Activated T-helper 17 cell treated with anti-CD3 and anti-CD28 coated beads, Interleukin-2, amount 50 U/mL, for 72 hours (primary cell): ENCODE measurements around the gene REX1BD. TPM values are rescaled to one million over a fixed set of nuclear protein-coding genes. Genes with fewer than 3 reads are reported as not detected.
A peak's percentile ranks its signal among the peaks of the same experiment; 100 is the strongest.
"Not testable (repeated sequence)": the region's sequence is repeated elsewhere in the genome, so short reads cannot be mapped to it uniquely, and the experiment has no call there.

Source experiments
- ATAC-seq: fragments of 150-1000 bp; cut with Tn5 transposase; replicated peaks from 2 replicates; pipeline ENCODE4 v1.10.0; 2021; ENCODE audit warnings: mild to moderate bottlenecking, moderate library complexity
- H3K27ac Mint-ChIP-seq: one replicate; pipeline ENCODE4 v1.8.0; 2022; ENCODE audit warnings: mixed read lengths
- H3K27me3 Mint-ChIP-seq: one replicate; pipeline ENCODE4 v1.8.0; 2022; ENCODE audit warnings: mixed read lengths
- H3K36me3 Mint-ChIP-seq: one replicate; pipeline ENCODE4 v1.8.0; 2022; ENCODE audit warnings: low read depth, mild to moderate bottlenecking, mixed read lengths
- H3K4me1 Mint-ChIP-seq: one replicate; pipeline ENCODE4 v1.8.0; 2022; ENCODE audit warnings: mixed read lengths
- H3K4me3 Mint-ChIP-seq: one replicate; pipeline ENCODE4 v1.8.0; 2022; ENCODE audit warnings: mild to moderate bottlenecking, mixed read lengths
- H3K9me3 Mint-ChIP-seq: one replicate; pipeline ENCODE4 v1.8.0; 2022; ENCODE audit warnings: mixed read lengths
- total RNA-seq, 2 donors: library from RNA; stranded (reverse); gene quantifications; one replicate each; pipeline ENCODE4 v1.2.3, GENCODE V29; 2022

The REX1BD gene
- 10 to 100 TPM; 36.3 to 46.6 TPM for total RNA-seq

DNA sequence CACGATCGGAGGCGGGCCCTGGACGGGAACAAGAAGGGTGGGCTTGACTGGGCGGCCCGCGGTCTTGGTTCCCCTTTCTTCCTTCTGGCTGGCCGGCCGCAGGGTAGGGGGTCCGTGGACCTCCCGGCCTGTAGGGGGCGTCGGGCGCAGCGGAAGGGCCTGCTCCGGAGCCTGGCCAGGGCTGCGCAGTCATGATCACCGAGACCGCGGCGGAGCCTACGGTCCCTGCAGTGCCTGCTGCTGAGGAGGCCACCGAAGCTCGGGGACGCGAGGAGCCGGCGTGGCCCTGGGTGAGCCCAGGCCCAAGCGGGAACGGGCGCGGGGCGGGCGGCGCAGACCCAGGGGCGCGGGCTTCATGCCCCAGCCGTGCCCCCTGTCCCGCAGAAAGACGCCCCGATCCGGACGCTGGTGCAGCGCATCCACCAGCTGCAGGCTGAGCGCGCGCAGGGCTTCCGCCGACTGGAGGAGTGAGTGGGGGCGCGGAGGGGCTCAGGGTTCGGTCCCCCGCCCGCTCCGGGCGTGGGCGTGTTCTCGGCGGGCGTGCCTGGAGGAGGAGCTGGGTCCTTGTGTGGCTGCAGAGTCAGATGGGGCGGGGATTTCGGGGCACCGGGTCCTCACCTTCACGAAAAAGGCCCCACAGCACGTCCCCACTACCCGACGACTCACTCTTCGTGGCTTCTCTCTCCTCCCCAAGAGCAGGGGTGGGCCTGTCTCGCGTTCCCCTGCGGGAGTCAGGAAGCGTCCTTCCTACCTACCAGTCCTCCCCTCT, at the start of gene REX1BD:
Gene REX1BD (plus strand): TSS at position 188 of the 769 bp plus-strand sequence. CDS start 4 bp downstream, at position 192.
- Mint-ChIP-seq H3K36me3 (peaks cover 25% of the 10 kb centered on the region), H3K27ac (peak within 1 kb of the TSS; percentile 93), H3K9me3 (no peaks in the 10 kb centered on the region), H3K4me3 (peak within 1 kb of the TSS; percentile 91), H3K4me1 (peaks cover 10% of the 10 kb centered on the region), H3K27me3 (no peaks in the 10 kb centered on the region)
- peak; percentile 88 for ATAC-seq

GRCh38 chr19:18539372-18539771, 49.2 kb upstream of the REX1BD start:
- Mint-ChIP-seq H3K4me1 (peaks cover 6% of the 10 kb centered on the region), H3K4me3 (no peak overlapping the region), H3K36me3 (peaks cover 89% of the 10 kb centered on the region), H3K9me3 (no peaks in the 10 kb centered on the region), H3K27me3 (no peaks in the 10 kb centered on the region), H3K27ac (no peak overlapping the region)
- ATAC-seq: no peak

DNA sequence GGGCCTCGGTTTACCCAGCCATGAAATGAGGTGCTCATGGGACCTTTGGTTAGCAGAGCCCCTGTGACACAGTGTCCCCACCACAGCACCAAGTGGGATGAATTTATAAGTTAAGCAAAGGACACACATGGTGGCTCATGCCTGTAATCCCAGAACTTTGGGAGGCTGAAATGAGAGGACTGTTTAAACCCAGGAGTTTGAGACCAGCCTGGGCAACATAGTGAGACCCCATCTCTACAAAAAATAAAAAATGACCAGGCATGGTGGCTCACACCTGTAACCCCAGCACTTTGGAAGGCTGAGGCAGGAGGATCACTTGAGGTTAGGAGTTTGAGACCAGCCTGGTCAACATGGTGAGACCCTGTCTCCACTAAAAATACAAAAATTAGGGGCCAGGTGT, 48.4 kb upstream of the REX1BD start:
- H3K36me3 Mint-ChIP-seq: peaks cover 80% of the 10 kb centered on the region
- H3K9me3 Mint-ChIP-seq, ATAC-seq, H3K27me3 Mint-ChIP-seq, H3K4me3 Mint-ChIP-seq, H3K4me1 Mint-ChIP-seq, H3K27ac Mint-ChIP-seq: not testable (repeated sequence)

DNA sequence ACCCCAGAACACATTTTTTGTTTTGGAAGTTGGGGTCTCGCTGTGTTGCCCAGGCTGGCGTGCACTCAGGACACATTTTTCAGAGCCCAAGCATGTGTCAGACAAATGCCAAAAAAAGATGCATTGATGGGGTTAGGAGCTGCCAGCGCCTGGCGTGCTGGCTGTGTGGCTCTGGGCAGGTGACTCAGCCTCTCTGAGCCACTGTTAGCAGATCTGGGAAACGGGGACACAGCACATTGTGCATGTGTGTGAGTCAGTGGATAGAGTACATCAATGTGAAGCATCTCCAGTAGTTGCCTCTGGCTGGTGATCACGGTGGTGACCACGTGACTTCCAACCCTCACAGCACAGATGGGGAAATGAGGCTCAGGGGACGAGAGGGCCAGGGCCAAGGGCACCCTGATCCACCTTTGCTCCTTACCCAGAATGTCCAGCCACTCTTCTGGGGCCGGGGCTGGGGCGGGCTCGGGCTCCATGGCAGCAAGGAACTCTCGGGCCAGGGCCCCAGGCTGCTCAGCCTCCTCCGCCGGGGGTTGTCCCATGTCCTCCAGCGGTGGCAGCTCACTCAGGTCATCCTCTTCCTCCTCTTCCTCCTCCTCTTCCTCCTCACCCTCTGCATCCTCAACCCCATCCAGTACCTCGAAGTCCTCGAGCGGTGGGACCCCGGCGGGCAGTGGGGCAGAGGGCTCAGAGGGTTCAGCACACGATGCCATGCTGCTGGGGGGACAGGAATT, 47.2 kb upstream of the REX1BD start:
- Mint-ChIP-seq H3K36me3 (peaks cover 68% of the 10 kb centered on the region), H3K9me3 (no peaks in the 10 kb centered on the region), H3K27ac (peak overlapping the region; percentile 98), H3K4me1 (peaks cover 6% of the 10 kb centered on the region), H3K4me3 (peak overlapping the region; percentile 92), H3K27me3 (no peaks in the 10 kb centered on the region)
- peak; percentile 68 for ATAC-seq

GRCh38 chr19:18541992-18542940, 46.3 kb upstream of the REX1BD start:
- Mint-ChIP-seq H3K36me3 (peaks cover 60% of the 10 kb centered on the region), H3K27ac (peak overlapping the region; percentile 98), H3K4me3 (peak overlapping the region; percentile 92), H3K9me3 (no peaks in the 10 kb centered on the region), H3K4me1 (peaks cover 6% of the 10 kb centered on the region), H3K27me3 (no peaks in the 10 kb centered on the region)
- ATAC-seq: no peak

- peak; percentile 90 for ATAC-seq
Measured at GRCh38 chr19:18542941-18543813, 45.4 kb upstream of the REX1BD start, which contains the start of gene FKBP8. FKBP8 (minus strand) TSS chr19:18543573; CDS start chr19:18541970, 1,603 bp downstream.

GRCh38 chr19:18543814-18544475, 44.7 kb upstream of the REX1BD start:
- Mint-ChIP-seq H3K4me1 (peaks cover 6% of the 10 kb centered on the region), H3K27ac (peak overlapping the region; percentile 97), H3K4me3 (peak overlapping the region; percentile 96), H3K36me3 (peaks cover 43% of the 10 kb centered on the region), H3K27me3 (no peaks in the 10 kb centered on the region), H3K9me3 (no peaks in the 10 kb centered on the region)
- ATAC-seq: peak; percentile 89

More at GRCh38 chr19:18542941-18543813, 45.4 kb upstream of the REX1BD start, which contains the start of gene FKBP8:
- no peaks in the 10 kb centered on the region for H3K27me3 Mint-ChIP-seq
- H3K27ac Mint-ChIP-seq: peak within 1 kb of the TSS; percentile 98
- H3K9me3 Mint-ChIP-seq: no peaks in the 10 kb centered on the region
- H3K4me3 Mint-ChIP-seq: peak within 1 kb of the TSS; percentile 96
- peaks cover 50% of the 10 kb centered on the region for H3K36me3 Mint-ChIP-seq
- H3K4me1 Mint-ChIP-seq: peaks cover 6% of the 10 kb centered on the region

DNA sequence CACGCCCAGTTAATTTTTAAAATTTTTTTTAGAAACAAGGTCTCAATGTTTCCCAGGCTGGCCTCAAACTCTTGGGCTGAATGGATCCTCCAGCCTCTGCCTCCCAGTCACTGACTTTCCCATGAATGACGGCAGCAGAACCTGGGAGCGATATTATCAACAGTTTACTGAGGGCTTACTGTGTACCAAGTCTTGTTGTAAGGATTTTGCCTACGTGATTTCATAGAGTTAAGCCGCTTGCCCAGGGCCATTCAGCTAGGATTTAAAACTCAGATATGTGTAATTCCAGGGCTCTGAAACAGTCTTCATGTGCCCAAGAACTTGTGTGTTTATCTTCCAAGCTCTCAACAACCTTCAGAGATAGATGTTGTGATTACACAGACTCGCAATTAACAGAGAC, 37.0 kb upstream of the REX1BD start:
- no peak overlapping the region for H3K4me3 Mint-ChIP-seq
- H3K4me1 Mint-ChIP-seq: no peaks in the 10 kb centered on the region
- no peak for ATAC-seq
- no peaks in the 10 kb centered on the region for H3K27me3 Mint-ChIP-seq
- H3K36me3 Mint-ChIP-seq: no peaks in the 10 kb centered on the region
- no peak overlapping the region for H3K27ac Mint-ChIP-seq
- no peaks in the 10 kb centered on the region for H3K9me3 Mint-ChIP-seq

GRCh38 chr19:18557411-18558201, 31.0 kb upstream of the REX1BD start, which contains the start of gene KXD1:
KXD1 (plus strand) TSS chr19:18557870; CDS start chr19:18562057, 4,187 bp downstream.
- Mint-ChIP-seq H3K27me3 (no peaks in the 10 kb centered on the region), H3K36me3 (peaks cover 48% of the 10 kb centered on the region), H3K4me1 (peaks cover 5% of the 10 kb centered on the region), H3K27ac (peak within 1 kb of the TSS; percentile 98), H3K4me3 (peak within 1 kb of the TSS; percentile 98), H3K9me3 (no peaks in the 10 kb centered on the region)
- peak; percentile 98 for ATAC-seq

GRCh38 chr19:18558202-18558555, 30.4 kb upstream of the REX1BD start:
- H3K27me3 Mint-ChIP-seq: no peaks in the 10 kb centered on the region
- H3K36me3 Mint-ChIP-seq: peaks cover 54% of the 10 kb centered on the region
- no peaks in the 10 kb centered on the region for H3K9me3 Mint-ChIP-seq
- peaks cover 5% of the 10 kb centered on the region for H3K4me1 Mint-ChIP-seq
- H3K4me3 Mint-ChIP-seq: peak overlapping the region; percentile 98
- H3K27ac Mint-ChIP-seq: peak overlapping the region; percentile 98
- ATAC-seq: peak; percentile 14

GRCh38 chr19:18558604-18559003, 30.0 kb upstream of the REX1BD start:
- H3K27ac Mint-ChIP-seq: peak overlapping the region; percentile 98
- no peak for ATAC-seq
- H3K4me1 Mint-ChIP-seq: peaks cover 5% of the 10 kb centered on the region
- no peaks in the 10 kb centered on the region for H3K9me3 Mint-ChIP-seq
- H3K27me3 Mint-ChIP-seq: no peaks in the 10 kb centered on the region
- peak overlapping the region; percentile 98 for H3K4me3 Mint-ChIP-seq
- peaks cover 58% of the 10 kb centered on the region for H3K36me3 Mint-ChIP-seq

DNA sequence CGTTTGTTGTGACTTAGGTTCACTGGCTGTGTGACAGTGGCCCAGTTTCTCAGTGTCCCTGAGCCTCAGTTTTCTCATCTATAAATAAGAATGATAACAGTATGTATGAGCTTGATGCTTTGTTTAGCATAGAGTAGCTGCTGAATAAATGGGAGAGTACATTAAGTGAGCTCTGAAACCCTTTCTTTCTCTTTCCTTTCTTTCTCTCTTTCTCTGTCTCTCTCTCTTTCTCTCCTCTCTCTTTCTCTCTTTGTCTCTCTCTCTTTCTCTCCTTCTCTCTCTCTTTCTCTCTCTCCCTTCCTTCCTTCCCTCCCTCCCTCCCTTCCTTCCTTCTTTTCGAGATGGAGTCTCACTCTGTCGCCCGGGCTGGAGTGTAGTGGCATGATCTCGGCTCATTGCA, 28.9 kb upstream of the REX1BD start:
- Mint-ChIP-seq H3K9me3 (no peaks in the 10 kb centered on the region), H3K4me1 (peaks cover 5% of the 10 kb centered on the region), H3K27ac (peak overlapping the region; percentile 98), H3K27me3 (no peaks in the 10 kb centered on the region), H3K36me3 (peaks cover 69% of the 10 kb centered on the region), H3K4me3 (peak overlapping the region; percentile 98)
- ATAC-seq: no peak
